GM10847 (cell line): Measurements from ENCODE around the gene MTFR1L.

Experiments used
- POLR2A ChIP-seq: IDR thresholded peaks from 2 replicates; pipeline ENCODE4 v1.6.1; 2011; ENCODE audit not compliant: insufficient read length; ENCODE audit errors: extremely low read depth

The MTFR1L gene

GRCh38 chr1:25798666-25799351, 20.9 kb upstream of the MTFR1L start:
- TF ChIP-seq POLR2A = no peak

- no peak for TF ChIP-seq POLR2A
Measured at GRCh38 chr1:25799352-25799934, 20.3 kb upstream of the MTFR1L start.

GRCh38 chr1:25799935-25800702, 19.6 kb upstream of the MTFR1L start, which contains the start of gene SELENON:
Gene SELENON, plus strand, starts transcription at chr1:25800193. Its CDS starts 38 bp downstream, at chr1:25800231.
- TF ChIP-seq POLR2A = no peak

GRCh38 chr1:25800703-25801377, 18.9 kb upstream of the MTFR1L start:
- no peak for TF ChIP-seq POLR2A

- TF ChIP-seq POLR2A = no peak
Measured at GRCh38 chr1:25802915-25803314, 16.8 kb upstream of the MTFR1L start.

- no peak for TF ChIP-seq POLR2A
Measured at GRCh38 chr1:25803368-25803767, 16.4 kb upstream of the MTFR1L start.

GRCh38 chr1:25804244-25804963, 15.3 kb upstream of the MTFR1L start:
- no peak for TF ChIP-seq POLR2A

- no peak for TF ChIP-seq POLR2A
Measured at GRCh38 chr1:25804964-25805862, 14.5 kb upstream of the MTFR1L start.

GRCh38 chr1:25805863-25806225, 13.9 kb upstream of the MTFR1L start:
- no peak for TF ChIP-seq POLR2A

- TF ChIP-seq POLR2A = no peak
Measured at GRCh38 chr1:25806418-25806817, 13.3 kb upstream of the MTFR1L start.

GRCh38 chr1:25807480-25808390, 12.0 kb upstream of the MTFR1L start:
- no peak for TF ChIP-seq POLR2A

GRCh38 chr1:25808481-25809244, 11.1 kb upstream of the MTFR1L start:
- TF ChIP-seq POLR2A = no peak
